HCT116 (cell line): ENCODE data around the gene CRISPLD2. TPM values are rescaled to one million over a fixed set of nuclear protein-coding genes. Genes with fewer than 3 reads are reported as not detected.

Experiments
- ATAC-seq: fragments of 200-7000 bp; cut with Tn5 transposase; 2 replicates; pipeline ENCODE4 v1.9.1; 2020; ENCODE audit warnings: mild to moderate bottlenecking, moderate library complexity
- BruUV-seq: library from RNA; stranded (reverse); fragments of 400-500 nt; replicated peaks from 2 replicates; lab custom pipeline; 2021; lab: Mats Ljungman, UMichigan
- CTCF ChIA-PET: fragments of 300-600 bp; sonication (Branson Sonifier 250); formaldehyde crosslinking; loops from one replicate; lab custom pipeline; 2021; ENCODE audit warnings: antibody characterized with exemption; lab: Charles Lee
- POLR2A ChIA-PET: fragments of 300-600, 350-600 bp; sonication (Branson Sonifier 250); formaldehyde crosslinking; loops from one replicate; lab custom pipeline; 2021; ENCODE audit warnings: antibody characterized with exemption; lab: Charles Lee
- RAD21 ChIA-PET, 2 experiments: fragments of 300-600 bp; sonication (Branson Sonifier 250); formaldehyde crosslinking; loops; one replicate each; lab custom pipeline; 2023; ENCODE audit warnings: low total read pairs in 2 of 2; ENCODE audit not compliant: uncharacterized antibody in 2 of 2, unreplicated experiment in 2 of 2, low non-redundant PET in 1 of 2; lab: Charles Lee
- DNase-seq: peaks from one replicate; pipeline ENCODE4 v3.0.0-alpha.2; 2010; ENCODE audit warnings: low read depth, low spot score
- H2AFZ ChIP-seq: fragments of 200-600 bp; shearing (Covaris generic), sonication (generic); 2 replicates; pipeline ENCODE4 v1.6.1; 2017; ENCODE audit warnings: low read depth, mixed run types, mixed read lengths, antibody characterized with exemption, low read length; ENCODE audit not compliant: poor library complexity, severe bottlenecking
- H3K27ac ChIP-seq: 2 replicates; pipeline ENCODE4 v1.5.1; 2012; ENCODE audit warnings: low read depth, low read length
- H3K27me3 ChIP-seq: fragments of 200-600 bp; sonication (generic); 2 replicates; pipeline ENCODE4 v1.6.1; 2016; ENCODE audit warnings: mixed run types, low read length, mixed read lengths; ENCODE audit not compliant: insufficient read depth
- H3K36me3 ChIP-seq, 2 experiments: fragments of 200-500 bp in 1 of 2; fragments of 200-600 bp in 1 of 2; sonication (Bioruptor generic) in 1 of 2; sonication (generic) in 1 of 2; 2 replicates each; pipeline versions ENCODE4 v1.5.1 to v1.6.1; 2014 to 2016; ENCODE audit warnings: low read length in 2 of 2, inconsistent platforms in 1 of 2, mixed read lengths in 1 of 2, mixed run types in 1 of 2; ENCODE audit not compliant: insufficient read depth in 2 of 2, control insufficient read depth in 1 of 2
- H3K4me1 ChIP-seq, 2 experiments: fragments of 200-600 bp in 1 of 2; sonication (generic) in 1 of 2; 2 replicates each; pipeline versions ENCODE4 v1.5.1 to v1.6.1; 2012 to 2017; ENCODE audit warnings: low read length in 2 of 2, inconsistent platforms in 1 of 2, mild to moderate bottlenecking in 1 of 2, mixed read lengths in 1 of 2, mixed run types in 1 of 2, moderate library complexity in 1 of 2; ENCODE audit not compliant: insufficient read depth in 2 of 2, control insufficient read depth in 1 of 2
- H3K4me2 ChIP-seq: fragments of 200-600 bp; sonication (generic); 2 replicates; pipeline ENCODE4 v1.6.1; 2017; ENCODE audit warnings: mixed run types, low read length, mixed read lengths
- H3K4me3 ChIP-seq, 2 experiments: fragments of 200-600 bp in 1 of 2; sonication (generic) in 1 of 2; replicated peaks in 1 of 2; 2 replicates each; pipeline ENCODE4 v1.5.1; 2011 to 2016; ENCODE audit warnings: low read length in 2 of 2, control low read depth in 1 of 2, low read depth in 1 of 2, mild to moderate bottlenecking in 1 of 2, mixed read lengths in 1 of 2, mixed run types in 1 of 2
- H3K79me2 ChIP-seq: fragments of 200-600 bp; sonication (generic); 2 replicates; pipeline ENCODE4 v1.6.1; 2017; ENCODE audit warnings: mild to moderate bottlenecking, mixed run types, low read length, moderate library complexity, mixed read lengths; ENCODE audit not compliant: insufficient read depth
- H3K9ac ChIP-seq: fragments of 200-600 bp; sonication (generic); 2 replicates; pipeline ENCODE4 v1.6.1; 2016; ENCODE audit warnings: low read length, mixed read lengths
- H3K9me2 ChIP-seq: fragments of 200-600 bp; sonication (generic), shearing (Covaris generic); 2 replicates; pipeline ENCODE4 v1.6.1; 2017; ENCODE audit warnings: mixed run types, mild to moderate bottlenecking, moderate library complexity; ENCODE audit not compliant: insufficient read depth
- H3K9me3 ChIP-seq, 2 experiments: fragments of 200-500 bp in 1 of 2; fragments of 200-600 bp in 1 of 2; sonication (Bioruptor generic) in 1 of 2; sonication (generic) in 1 of 2; 2 replicates each; pipeline ENCODE4 v1.6.1; 2014 to 2017; ENCODE audit warnings: low read length in 2 of 2, mixed read lengths in 2 of 2, inconsistent platforms in 1 of 2, low read depth in 1 of 2, mild to moderate bottlenecking in 1 of 2, mixed run types in 1 of 2, moderate library complexity in 1 of 2; ENCODE audit not compliant: control insufficient read depth in 1 of 2, insufficient read depth in 1 of 2
- H4K20me1 ChIP-seq: fragments of 200-600 bp; sonication (generic), shearing (Covaris generic); 2 replicates; pipeline ENCODE4 v1.6.1; 2017; ENCODE audit warnings: mixed run types, mild to moderate bottlenecking, moderate library complexity; ENCODE audit not compliant: insufficient read depth
- CBX3 ChIP-seq: IDR thresholded peaks from 2 replicates; pipeline ENCODE4 v1.6.1; 2012; ENCODE audit warnings: low read depth
- ELF1 ChIP-seq: IDR thresholded peaks from 2 replicates; pipeline ENCODE4 v1.6.1; 2012; ENCODE audit warnings: low read depth, borderline replicate concordance
- EZH2phosphoT487 ChIP-seq: fragments of 200-600 bp; IDR thresholded peaks from 2 replicates; pipeline ENCODE4 v1.6.1; 2018; ENCODE audit warnings: antibody characterized with exemption, borderline replicate concordance
- FOSL1 ChIP-seq: IDR thresholded peaks from 2 replicates; pipeline ENCODE4 v1.6.1; 2012; ENCODE audit warnings: low read depth
- POLR2A ChIP-seq: IDR thresholded peaks from 2 replicates; pipeline ENCODE4 v1.7.0; 2011; ENCODE audit warnings: borderline replicate concordance; ENCODE audit not compliant: insufficient read depth, insufficient read length; ENCODE audit errors: extremely low read depth
- POLR2AphosphoS5 ChIP-seq: IDR thresholded peaks from 2 replicates; pipeline ENCODE4 v1.6.1; 2011; ENCODE audit warnings: mild to moderate bottlenecking, low read depth, low read length, moderate library complexity
- RAD21 ChIP-seq: IDR thresholded peaks from 2 replicates; pipeline ENCODE4 v1.6.1; 2012; ENCODE audit warnings: low read depth, mild to moderate bottlenecking
- SIN3A ChIP-seq: IDR thresholded peaks from 2 replicates; pipeline ENCODE4 v1.6.1; 2012; ENCODE audit warnings: low read depth
- SP1 ChIP-seq: IDR thresholded peaks from 2 replicates; pipeline ENCODE4 v1.6.1; 2012; ENCODE audit warnings: low read depth
- SRF ChIP-seq: IDR thresholded peaks from 2 replicates; pipeline ENCODE4 v1.6.1; 2012; ENCODE audit warnings: low read depth
- TCF7L2 ChIP-seq: IDR thresholded peaks from 2 replicates; pipeline ENCODE4 v1.7.0; 2011; ENCODE audit warnings: borderline replicate concordance, inconsistent platforms; ENCODE audit not compliant: insufficient read depth, insufficient read length; ENCODE audit errors: extremely low read depth
- YY1 ChIP-seq: IDR thresholded peaks from 2 replicates; pipeline ENCODE4 v1.6.1; 2011; ENCODE audit warnings: low read length, low read depth, moderate library complexity, mild to moderate bottlenecking; ENCODE audit not compliant: insufficient replicate concordance; ENCODE audit errors: extremely low read depth
- ZNF274 ChIP-seq: fragments of 200-500 bp; sonication (Bioruptor generic); IDR thresholded peaks from 2 replicates; pipeline ENCODE4 v1.6.1; 2014; ENCODE audit warnings: mild to moderate bottlenecking, low read depth, low read length, inconsistent platforms
- intact Hi-C: fragments of 100-400 bp; cut with micrococcal nuclease; formaldehyde crosslinking; loops from 2 replicates; pipeline ENCODE4 v1.10.0; 2022
- total RNA-seq: library from RNA; stranded (reverse); gene quantifications from one replicate; pipeline ENCODE4 v1.2.1, GENCODE V29; 2021; ENCODE audit not compliant: unreplicated experiment
- TF ChIP-seq, protein P1 (sequence below): IDR thresholded peaks from 2 replicates; pipeline ENCODE4 v1.6.1; 2012
- TF ChIP-seq, protein P2 (sequence below): IDR thresholded peaks from 2 replicates; pipeline ENCODE4 v1.6.1; 2012; ENCODE audit warnings: low read depth
- TF ChIP-seq, protein P3 (sequence below): IDR thresholded peaks from 2 replicates; pipeline ENCODE4 v1.6.1; 2012

Gene CRISPLD2
- total RNA-seq, 1 experiment from 2014 or later: 4.6 TPM

DNA sequence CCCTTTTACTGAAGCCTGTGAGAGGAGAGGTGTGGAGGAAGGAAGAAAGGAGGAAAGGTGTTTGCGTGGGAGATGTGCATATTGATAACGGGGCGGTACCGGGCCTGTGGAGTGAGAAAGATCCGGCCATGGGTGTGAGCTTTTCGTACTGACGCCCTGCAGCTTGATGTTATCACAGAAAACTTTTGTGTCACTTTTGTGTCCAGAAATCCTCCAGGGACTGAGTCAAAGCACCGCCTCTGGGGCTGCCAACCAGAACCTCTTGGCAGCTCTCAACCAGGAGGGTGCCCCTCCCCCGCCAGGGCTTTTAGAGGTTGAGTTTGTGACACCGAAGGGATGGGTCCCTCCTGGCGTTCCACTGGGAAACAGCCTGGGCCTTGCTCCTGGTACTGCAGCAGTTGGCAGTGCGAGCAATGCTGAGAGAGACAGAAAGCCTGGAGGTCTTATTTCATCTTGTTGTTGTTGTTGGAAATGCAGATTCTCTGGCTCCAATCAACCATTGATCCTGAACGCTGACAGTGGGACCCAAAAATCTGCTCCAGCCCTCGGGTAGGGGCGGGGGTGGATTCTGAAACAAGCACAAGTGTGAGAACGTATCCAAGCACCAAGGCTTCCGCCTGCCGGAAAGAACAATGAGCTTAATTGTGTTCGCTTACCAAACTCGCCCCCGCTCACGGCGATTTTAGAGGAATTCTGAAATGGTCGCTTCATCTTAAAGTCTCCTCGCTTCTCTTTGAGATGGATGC is 65.0 kb downstream of the CRISPLD2 start:
- H3K36me3 ChIP-seq: no peaks in the 10 kb centered on the region
- H3K4me2 ChIP-seq: no peak overlapping the region
- no peaks in the 10 kb centered on the region for H3K9me2 ChIP-seq
- TF ChIP-seq TCF7L2 (no peak), SIN3A (no peak), RAD21 (no peak), SP1 (no peak), POLR2A (no peak)
- no TSS peak for BruUV-seq
- DNase-seq (no peak), ATAC-seq (no peak)
- H3K9ac ChIP-seq: no peak overlapping the region
- RAD21 ChIA-PET: no interaction called here
- H3K79me2 ChIP-seq: no peaks in the 10 kb centered on the region
- CTCF ChIA-PET: no interaction called here
- peaks cover 7 to 46% of the 10 kb centered on the region in 2 experiments for H3K4me1 ChIP-seq
- intact Hi-C loops: no loop called here
- no peaks in the 10 kb centered on the region for H4K20me1 ChIP-seq
- H3K27ac ChIP-seq: no peak overlapping the region
- H3K27me3 ChIP-seq: no peaks in the 10 kb centered on the region
- H3K4me3 ChIP-seq: no peak overlapping the region
- POLR2A ChIA-PET: no interaction called here
- no peaks in the 10 kb centered on the region for H3K9me3 ChIP-seq
- H2AFZ ChIP-seq: no peak overlapping the region

DNA sequence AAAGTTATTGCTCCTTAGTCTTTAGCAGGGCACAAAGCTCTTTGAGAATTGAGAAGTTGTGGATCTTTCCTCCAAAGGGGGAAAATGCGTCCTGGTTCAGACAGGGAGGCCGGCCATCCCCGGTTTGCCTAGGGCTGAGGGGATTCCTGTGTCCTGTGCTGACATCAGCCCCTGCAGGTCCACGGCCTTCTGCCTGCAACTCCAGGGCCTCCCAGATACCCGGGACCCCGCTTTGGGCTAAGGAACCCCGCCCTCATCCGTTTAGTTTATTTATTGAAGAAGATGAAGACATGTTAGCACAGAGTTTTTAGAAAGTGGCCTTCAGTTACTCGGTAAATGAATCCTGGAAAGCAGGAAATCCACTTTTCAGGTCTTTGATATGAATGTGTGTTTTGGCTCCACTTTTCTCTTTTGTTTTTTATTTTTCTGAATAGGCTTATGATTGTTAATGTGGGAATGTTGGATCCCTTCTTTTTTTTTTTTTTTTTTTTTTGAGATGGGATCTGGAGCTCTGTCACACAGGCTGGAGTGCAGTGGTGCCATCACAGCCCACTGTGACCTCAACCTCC is 65.6 kb downstream of the CRISPLD2 start:
- Histone ChIP-seq H3K4me1 (peaks cover 0 to 40% of the 10 kb centered on the region in 2 experiments; a peak in 3 of 4 replicates), H3K36me3 (no peaks in the 10 kb centered on the region), H4K20me1 (no peaks in the 10 kb centered on the region), H3K4me3 (no peak overlapping the region), H3K9ac (no peak overlapping the region), H2AFZ (no peak overlapping the region), H3K9me3 (no peaks in the 10 kb centered on the region), H3K4me2 (no peak overlapping the region), H3K27ac (no peak overlapping the region), H3K9me2 (no peaks in the 10 kb centered on the region), H3K27me3 (no peaks in the 10 kb centered on the region), H3K79me2 (no peaks in the 10 kb centered on the region)
- DNase-seq (no peak), ATAC-seq (no peak)
- intact Hi-C loops: no loop called here
- RAD21 ChIA-PET: no interaction called here
- POLR2A ChIA-PET: no interaction called here
- BruUV-seq: no TSS peak
- CTCF ChIA-PET: interaction anchor here (0.7 kb wide), 1 partner anchor 43 kb away, joined by 5 read pairs; no protein-coding TSS in a partner anchor
- TF ChIP-seq POLR2AphosphoS5: no peak
- TF ChIP-seq SRF: no peak
- TF ChIP-seq TCF7L2: no peak
- TF ChIP-seq, protein P1, sequence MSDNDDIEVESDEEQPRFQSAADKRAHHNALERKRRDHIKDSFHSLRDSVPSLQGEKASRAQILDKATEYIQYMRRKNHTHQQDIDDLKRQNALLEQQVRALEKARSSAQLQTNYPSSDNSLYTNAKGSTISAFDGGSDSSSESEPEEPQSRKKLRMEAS: no peak
- no peak for TF ChIP-seq EZH2phosphoT487
- no peak for TF ChIP-seq FOSL1
- TF ChIP-seq, protein P2, sequence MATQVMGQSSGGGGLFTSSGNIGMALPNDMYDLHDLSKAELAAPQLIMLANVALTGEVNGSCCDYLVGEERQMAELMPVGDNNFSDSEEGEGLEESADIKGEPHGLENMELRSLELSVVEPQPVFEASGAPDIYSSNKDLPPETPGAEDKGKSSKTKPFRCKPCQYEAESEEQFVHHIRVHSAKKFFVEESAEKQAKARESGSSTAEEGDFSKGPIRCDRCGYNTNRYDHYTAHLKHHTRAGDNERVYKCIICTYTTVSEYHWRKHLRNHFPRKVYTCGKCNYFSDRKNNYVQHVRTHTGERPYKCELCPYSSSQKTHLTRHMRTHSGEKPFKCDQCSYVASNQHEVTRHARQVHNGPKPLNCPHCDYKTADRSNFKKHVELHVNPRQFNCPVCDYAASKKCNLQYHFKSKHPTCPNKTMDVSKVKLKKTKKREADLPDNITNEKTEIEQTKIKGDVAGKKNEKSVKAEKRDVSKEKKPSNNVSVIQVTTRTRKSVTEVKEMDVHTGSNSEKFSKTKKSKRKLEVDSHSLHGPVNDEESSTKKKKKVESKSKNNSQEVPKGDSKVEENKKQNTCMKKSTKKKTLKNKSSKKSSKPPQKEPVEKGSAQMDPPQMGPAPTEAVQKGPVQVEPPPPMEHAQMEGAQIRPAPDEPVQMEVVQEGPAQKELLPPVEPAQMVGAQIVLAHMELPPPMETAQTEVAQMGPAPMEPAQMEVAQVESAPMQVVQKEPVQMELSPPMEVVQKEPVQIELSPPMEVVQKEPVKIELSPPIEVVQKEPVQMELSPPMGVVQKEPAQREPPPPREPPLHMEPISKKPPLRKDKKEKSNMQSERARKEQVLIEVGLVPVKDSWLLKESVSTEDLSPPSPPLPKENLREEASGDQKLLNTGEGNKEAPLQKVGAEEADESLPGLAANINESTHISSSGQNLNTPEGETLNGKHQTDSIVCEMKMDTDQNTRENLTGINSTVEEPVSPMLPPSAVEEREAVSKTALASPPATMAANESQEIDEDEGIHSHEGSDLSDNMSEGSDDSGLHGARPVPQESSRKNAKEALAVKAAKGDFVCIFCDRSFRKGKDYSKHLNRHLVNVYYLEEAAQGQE: no peak
- TF ChIP-seq YY1: no peak
- TF ChIP-seq CBX3: no peak
- TF ChIP-seq SP1: no peak
- TF ChIP-seq, protein P3, sequence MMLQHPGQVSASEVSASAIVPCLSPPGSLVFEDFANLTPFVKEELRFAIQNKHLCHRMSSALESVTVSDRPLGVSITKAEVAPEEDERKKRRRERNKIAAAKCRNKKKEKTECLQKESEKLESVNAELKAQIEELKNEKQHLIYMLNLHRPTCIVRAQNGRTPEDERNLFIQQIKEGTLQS: no peak
- no peak for TF ChIP-seq ZNF274
- TF ChIP-seq RAD21: no peak
- TF ChIP-seq ELF1: no peak
